Activated naive CD4-positive, alpha-beta T cell (primary cell): ENCODE results near the gene PDK1.

ENCODE experiments used
- DNase-seq, 4 experiments: peaks; one replicate each; lab custom pipeline; 2025; lab: John Stamatoyannopoulos, UW

Gene PDK1

DNA sequence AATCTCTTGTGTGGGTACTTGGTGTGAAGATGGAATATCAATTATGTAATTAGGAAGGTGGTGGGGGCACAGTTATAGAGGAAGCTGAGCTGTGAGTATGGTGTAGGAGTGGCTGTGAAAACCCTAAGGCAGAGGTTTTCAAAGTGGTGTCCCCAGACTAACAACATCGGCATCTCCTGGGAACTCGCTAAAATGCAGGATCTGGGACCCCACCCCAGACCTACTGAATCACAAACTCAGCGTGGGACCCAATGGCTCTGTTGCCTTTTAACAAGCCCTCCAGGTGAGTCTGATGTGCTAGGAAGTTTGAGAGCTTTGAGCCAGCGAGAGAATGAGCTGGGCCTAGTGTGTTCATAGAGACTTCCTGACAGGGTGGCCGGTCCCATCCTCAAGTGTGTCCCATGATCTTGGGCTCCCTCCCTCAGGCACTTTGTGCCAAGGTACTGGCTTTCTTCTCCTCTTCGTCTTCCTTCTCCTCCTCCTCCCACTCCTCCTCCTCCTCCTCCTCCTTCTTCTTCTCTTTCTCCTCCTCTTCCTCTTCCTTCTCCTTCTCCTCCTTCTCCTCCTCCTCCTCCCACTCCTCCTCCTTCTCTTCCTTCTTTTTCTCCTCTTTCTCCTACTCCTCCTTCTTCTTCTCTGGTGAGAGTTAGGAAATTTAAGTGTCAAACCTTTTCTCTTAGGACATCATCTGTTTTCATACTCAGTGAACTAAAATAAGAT lies 86.6 kb downstream of the PDK1 start:
- DNase-seq, result no peak

DNA sequence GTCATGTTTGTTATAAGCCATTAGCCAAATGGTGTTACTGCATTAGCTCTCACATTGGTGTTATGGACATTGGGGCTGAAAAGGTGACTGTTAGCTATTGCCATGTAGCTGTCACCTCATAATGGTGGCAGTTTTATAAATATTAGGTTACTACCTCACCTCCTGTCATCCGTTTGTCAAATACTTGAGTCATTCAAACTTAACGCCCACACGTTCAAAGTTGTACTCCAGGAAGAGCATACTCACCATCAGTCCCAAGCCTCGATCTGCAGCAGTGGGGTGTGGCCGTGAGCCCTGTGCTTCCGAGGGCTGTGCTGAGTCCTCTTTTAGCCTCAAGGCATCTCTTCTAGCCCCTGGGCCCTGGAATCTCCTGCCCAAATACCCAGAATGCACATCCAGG lies 87.3 kb downstream of the PDK1 start:
- DNase-seq, result no peak

DNA sequence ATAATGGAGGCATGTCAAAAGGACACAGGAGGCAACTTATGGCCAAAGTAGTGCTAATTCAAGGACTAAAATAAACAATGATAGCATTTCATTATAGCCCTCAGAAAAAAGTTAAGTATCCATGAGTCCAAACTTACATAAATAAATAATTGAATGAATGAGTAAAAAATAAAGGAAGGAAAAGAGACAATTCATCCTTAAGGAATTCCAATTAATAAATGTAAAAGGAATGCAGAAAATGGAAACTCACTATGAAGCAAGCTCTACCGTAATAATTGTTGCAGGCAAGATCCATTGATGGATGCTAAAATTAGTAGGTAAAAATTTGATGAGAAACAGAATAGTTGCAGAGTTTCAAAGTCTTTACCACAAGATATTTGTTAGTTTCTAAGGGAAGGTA lies 91.5 kb downstream of the PDK1 start:
- no peak for DNase-seq

DNA sequence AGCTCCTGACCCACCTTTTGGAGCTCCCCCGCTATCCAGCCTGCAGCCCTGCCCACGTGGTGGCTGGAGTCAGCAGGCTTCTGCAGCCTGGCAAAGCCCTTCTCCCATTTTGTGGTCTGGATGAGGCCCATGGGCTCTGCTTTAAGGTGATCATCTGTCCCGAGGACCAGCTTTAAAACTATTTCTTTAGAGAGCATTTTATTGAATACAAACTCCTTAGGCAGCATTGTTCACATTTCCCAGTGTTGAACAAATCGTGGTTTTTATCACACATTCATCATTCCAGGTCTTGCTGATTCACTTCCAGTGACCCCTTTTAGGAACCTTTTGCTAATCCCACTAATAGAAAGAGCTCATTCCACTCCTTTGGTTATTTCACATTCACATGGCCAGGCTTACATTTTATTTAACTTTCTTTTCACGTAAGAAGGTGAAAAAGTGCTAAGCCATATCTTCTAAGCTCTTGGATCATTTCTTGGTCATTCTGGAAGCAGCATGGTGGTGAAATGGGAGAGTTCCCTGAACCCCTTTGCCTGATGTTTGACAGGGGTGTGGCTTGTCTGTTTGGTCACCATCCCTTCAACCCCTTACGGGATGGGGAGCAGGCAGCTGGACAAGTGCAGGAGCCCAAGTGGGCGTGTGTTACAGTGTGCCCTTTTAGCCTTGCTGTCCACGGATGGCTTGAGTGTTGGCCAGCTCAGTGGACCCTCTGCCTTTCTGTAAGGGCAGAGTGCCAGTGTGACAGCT lies 99.4 kb downstream of the PDK1 start:
- no peak for DNase-seq

DNA sequence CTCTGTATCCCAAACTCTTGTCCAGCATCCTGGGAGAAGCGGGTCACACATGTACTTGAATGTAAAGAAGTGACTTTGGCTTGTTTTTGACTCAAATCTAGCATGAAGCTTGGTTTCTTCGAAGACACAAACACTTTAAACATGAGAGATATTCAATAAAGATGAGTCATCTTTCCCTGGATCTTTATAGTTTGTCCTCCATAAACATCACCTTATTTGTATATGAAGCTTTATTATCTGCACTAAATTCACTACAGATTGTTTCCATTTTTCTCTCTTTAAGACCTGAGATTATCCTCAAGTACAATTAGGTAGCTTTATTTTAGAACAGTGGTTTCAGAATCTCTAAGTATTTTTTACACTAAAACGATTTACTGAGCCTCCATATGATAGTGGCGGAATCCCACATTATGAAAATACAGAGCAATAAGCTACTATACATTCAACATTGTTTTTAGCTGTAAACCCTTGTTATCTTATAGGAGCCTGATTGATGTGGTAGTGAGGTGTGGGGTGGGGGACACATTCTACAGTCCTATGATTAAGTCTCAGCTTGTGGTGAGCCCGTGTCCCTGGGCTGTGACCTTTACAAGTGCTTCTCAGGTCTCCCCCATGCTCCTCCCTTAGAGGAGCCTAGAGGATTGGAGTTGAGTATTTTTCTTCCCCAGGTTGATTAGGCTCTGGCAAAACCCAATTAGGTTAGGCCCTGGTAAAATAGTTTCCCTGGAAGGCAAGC lies 100.1 kb downstream of the PDK1 start:
- no peak for DNase-seq
